ENCODE results near the gene ZFYVE28. TPM values are rescaled to one million over a fixed set of nuclear protein-coding genes. Genes with fewer than 3 reads are reported as not detected.

ZFYVE28 gene
- total and polyA plus RNA-seq, 10 of the 15 experiments (the other 5 are each of a cell fraction or from before 2014, with no cell fraction given), result 0.06 to 1.9 (median 0.22) TPM; not detected in 1

GRCh38 chr4:2245787-2246275 lies 172.6 kb downstream of the ZFYVE28 start (continued):
- TF ChIP-seq ZNF687 (IDR thresholded peaks at IDR 0.05), result no peak

GRCh38 chr4:2245057-2245786 lies 173.2 kb downstream of the ZFYVE28 start:
- in situ Hi-C loops (cut with MboI) (no loop called here), intact Hi-C loops (cut with micrococcal nuclease; ENCODE audit: unreplicated experiment) (no loop called here)
- ATAC-seq (no peak), FAIRE-seq (no peak), DNase-seq (ENCODE audit: low read depth, low spot score) (no peak)
- Histone ChIP-seq H3K4me3 (no peak overlapping the region), H3K79me2 (ENCODE audit: control insufficient read depth, insufficient read depth, low read length) (peaks cover 16% of the 10 kb centered on the region), H4K20me1 (ENCODE audit: control insufficient read depth, insufficient read depth) (no peaks in the 10 kb centered on the region), H3K27me3 (replicated peaks in 1 of 2; ENCODE audit: control insufficient read depth in 2 of 2, insufficient read depth in 2 of 2, low read length in 1 of 2) (no peaks in the 10 kb centered on the region), H3K27ac (ENCODE audit: control insufficient read depth, insufficient read depth) (no peak overlapping the region), H3K9ac (ENCODE audit: control insufficient read depth, insufficient read depth, low read length) (no peak overlapping the region), H3K4me1 (ENCODE audit: control insufficient read depth, insufficient read depth, low read length) (peaks cover 6% of the 10 kb centered on the region; the same call in 1 of the 2 replicates), H3K9me3 (replicated peaks; ENCODE audit: control insufficient read depth, insufficient read depth, low read length) (no peaks in the 10 kb centered on the region), H3K36me3 (ENCODE audit: control insufficient read depth in 2 of 2, insufficient read depth in 2 of 2, low read length in 1 of 2) (no peaks in the 10 kb centered on the region), H3K4me2 (ENCODE audit: control insufficient read depth, insufficient read depth) (no peak overlapping the region), H2AFZ (ENCODE audit: control insufficient read depth, low read depth, low read length) (no peak overlapping the region)
- SMC1A ChIA-PET (ENCODE audit: uncharacterized antibody, unreplicated experiment), result no interaction called here
- 69% methylated on average over 7 of the region's 7 CpGs for WGBS (ENCODE audit: insufficient coverage, insufficient replicate concordance, low lambda C conversion rate, missing lambda C conversion rate)
- POLR2A ChIA-PET, result interaction anchor here (1.5 kb wide), 1 partner anchor 13 kb away, joined by 3 read pairs; no protein-coding TSS in a partner anchor
- RAD21 ChIA-PET (ENCODE audit: unreplicated experiment), result no interaction called here
- CTCF ChIA-PET, result interaction anchor here (0.8 to 1.1 kb wide), 2 partner anchors 24 to 25 kb away, joined by 4 to 5 read pairs; no protein-coding TSS in a partner anchor
- BruUV-seq (replicated peaks), result no TSS peak
- no peak for TF ChIP-seq FOXK2 (IDR thresholded peaks at IDR 0.05)
- TF ChIP-seq CUX1 (IDR thresholded peaks at IDR 0.05; ENCODE audit: insufficient replicate concordance, low read depth, low read length), result no peak
- TF ChIP-seq ZNF384 (IDR thresholded peaks at IDR 0.05; ENCODE audit: borderline replicate concordance, low read depth, low read length), result no peak
- no peak for TF ChIP-seq CBX3 (IDR thresholded peaks at IDR 0.05; ENCODE audit: borderline replicate concordance, low read depth)
- no peak for TF ChIP-seq NFIC (IDR thresholded peaks at IDR 0.05; ENCODE audit: low read depth, low read length)
- TF ChIP-seq ESRRA (IDR thresholded peaks at IDR 0.05; ENCODE audit: low read length), result no peak
- TF ChIP-seq SMARCA5 (IDR thresholded peaks at IDR 0.05), result no peak
- TF ChIP-seq HDAC2 (IDR thresholded peaks at IDR 0.05), result no peak
- no peak for TF ChIP-seq BCL3 (IDR thresholded peaks at IDR 0.05; ENCODE audit: borderline replicate concordance, insufficient read depth, low read depth, low read length, poor library complexity, severe bottlenecking)
- no peak for TF ChIP-seq PML (IDR thresholded peaks at IDR 0.05; ENCODE audit: low read length)

Data from GM12878 (cell line).